Kidney epithelial cell (primary cell): ENCODE data around the gene ATP11A. TPM values are rescaled to one million over a fixed set of nuclear protein-coding genes. Genes with fewer than 3 reads are reported as not detected.

Experiments
- DNase-seq: peaks from one replicate; pipeline ENCODE4 v3.0.0-alpha.2; 2010; ENCODE audit warnings: low read depth
- H3K27me3 ChIP-seq: 2 replicates; pipeline ENCODE4 v1.6.0; 2011; ENCODE audit warnings: low read length; ENCODE audit not compliant: control insufficient read depth, insufficient read depth
- H3K36me3 ChIP-seq: 2 replicates; pipeline ENCODE4 v1.5.1; 2011; ENCODE audit warnings: low read length; ENCODE audit not compliant: control insufficient read depth, insufficient read depth
- H3K4me3 ChIP-seq: 2 replicates; pipeline ENCODE4 v1.5.1; 2011; ENCODE audit warnings: low read depth, mild to moderate bottlenecking, control low read depth, low read length
- CTCF ChIP-seq: IDR thresholded peaks from 2 replicates; pipeline ENCODE4 v1.5.1; 2011; ENCODE audit warnings: mild to moderate bottlenecking, moderate library complexity, low read length, control low read depth, inconsistent platforms; ENCODE audit not compliant: insufficient read depth, poor library complexity, severe bottlenecking
- total RNA-seq: library from RNA; depleted of rRNA; stranded (reverse); fragments of >200 nt; gene quantifications from 2 replicates; pipeline ENCODE4 v1.2.3, GENCODE V29; 2015

ATP11A gene
- total RNA-seq, 1 donor from 2014 or later: 31.5 TPM

- Histone ChIP-seq H3K36me3 (no peaks in the 10 kb centered on the region), H3K27me3 (no peaks in the 10 kb centered on the region), H3K4me3 (no peak overlapping the region)
- TF ChIP-seq CTCF: no peak
- no peak for DNase-seq
These were observed 117.2 kb downstream of the ATP11A start for GRCh38 chr13:112806739-112807652.

- no peak for TF ChIP-seq CTCF
- no peaks in the 10 kb centered on the region for H3K36me3 ChIP-seq
These were observed 118.0 kb downstream of the ATP11A start for GRCh38 chr13:112807653-112808376.

GRCh38 chr13:112808377-112809140 is 118.7 kb downstream of the ATP11A start:
- no peaks in the 10 kb centered on the region for H3K27me3 ChIP-seq
- DNase-seq: no peak
- no peak overlapping the region for H3K4me3 ChIP-seq
- no peaks in the 10 kb centered on the region for H3K36me3 ChIP-seq
- TF ChIP-seq CTCF: no peak

More at GRCh38 chr13:112807653-112808376, 118.0 kb downstream of the ATP11A start:
- no peak overlapping the region for H3K4me3 ChIP-seq
- no peaks in the 10 kb centered on the region for H3K27me3 ChIP-seq
- DNase-seq: no peak

- DNase-seq: no peak
- no peaks in the 10 kb centered on the region for H3K36me3 ChIP-seq
- no peak overlapping the region for H3K4me3 ChIP-seq
- TF ChIP-seq CTCF: no peak
- H3K27me3 ChIP-seq: no peaks in the 10 kb centered on the region
These were observed 119.8 kb downstream of the ATP11A start for GRCh38 chr13:112809332-112810315.

- no peak for TF ChIP-seq CTCF
- DNase-seq: no peak
- Histone ChIP-seq H3K27me3 (no peaks in the 10 kb centered on the region), H3K36me3 (no peaks in the 10 kb centered on the region), H3K4me3 (no peak overlapping the region)
These were observed 120.8 kb downstream of the ATP11A start for GRCh38 chr13:112810608-112811007.
